ENCODE data around the gene EXOSC3. TPM values are rescaled to one million over a fixed set of nuclear protein-coding genes. Genes with fewer than 3 reads are reported as not detected.

EXOSC3 gene
- total and polyA plus RNA-seq, 9 of the 15 experiments (the other 6 are each of a cell fraction or from before 2014, with no cell fraction given), result 18.5 to 266 (median 114) TPM

GRCh38 chr9:37753489-37754190, 31.2 kb downstream of the EXOSC3 start, which contains the start of gene TRMT10B (continued):
- TF ChIP-seq ZBTB11 (CRISPR knock-in tag; IDR thresholded peaks at IDR 0.05) (peak in 1 of 3 experiments; percentile 65; a peak in 1 of 6 replicates), ZBTB43 (CRISPR knock-in tag; IDR thresholded peaks at IDR 0.05) (0 out of 2 replicates have a peak, but pooled peaks have one; percentile 7), JUN (IDR thresholded peaks at IDR 0.05; ENCODE audit: borderline replicate concordance, low read depth, low read length) (no peak), JUN (CRISPR knock-in tag; IDR thresholded peaks at IDR 0.05; ENCODE audit: borderline replicate concordance) (no peak), TFAM (CRISPR knock-in tag; conservative IDR thresholded peaks at IDR 0.05) (no peak), ZNF239 (CRISPR knock-in tag; IDR thresholded peaks at IDR 0.05) (no peak), KAT7 (CRISPR knock-in tag; IDR thresholded peaks at IDR 0.05; ENCODE audit: borderline replicate concordance) (0 out of 2 replicates have a peak, but pooled peaks have one; percentile 29), CC2D1A (IDR thresholded peaks at IDR 0.05) (peak; percentile 27; the same call in 1 of the 2 replicates), EHMT2 (IDR thresholded peaks at IDR 0.05) (0 out of 2 replicates have a peak, but pooled peaks have one; percentile 40), FUS (optimal IDR thresholded peaks at IDR 0.05; ENCODE audit: low read depth, low read length) (no peak), GTF2F1 (IDR thresholded peaks at IDR 0.05; ENCODE audit: low read depth, low read length) (no peak), NFIX (CRISPR knock-in tag; IDR thresholded peaks at IDR 0.05; ENCODE audit: low read depth) (no peak), ZNF324 (CRISPR knock-in tag; IDR thresholded peaks at IDR 0.05) (no peak), CEBPB (tag; IDR thresholded peaks at IDR 0.05) (peak; percentile 98), ZNF316 (IDR thresholded peaks at IDR 0.05) (peak; percentile 16; the same call in 1 of the 2 replicates), ZNF764 (CRISPR knock-in tag; IDR thresholded peaks at IDR 0.05; ENCODE audit: low read depth) (no peak), ZBTB12 (CRISPR knock-in tag; IDR thresholded peaks at IDR 0.05) (no peak), FOXM1 (IDR thresholded peaks at IDR 0.05; ENCODE audit: low read depth) (no peak), FOXM1 (CRISPR knock-in tag; IDR thresholded peaks at IDR 0.05; ENCODE audit: low read depth) (no peak), PHB (CRISPR knock-in tag; IDR thresholded peaks at IDR 0.05) (no peak), PHF8 (IDR thresholded peaks at IDR 0.05; ENCODE audit: borderline replicate concordance, low read length) (peak; percentile 79), RAD51 (IDR thresholded peaks at IDR 0.05; ENCODE audit: borderline replicate concordance, low read depth) (peak; percentile 38; the same call in 1 of the 2 replicates), ELK3 (CRISPR knock-in tag; IDR thresholded peaks at IDR 0.05) (no peak)

All from K562 (cell line).